OCI-LY1 (cell line): Measurements from ENCODE around the gene MED13L.

Experiments
- CTCF ChIP-seq: fragments of 200-600 bp; sonication (generic), shearing (Covaris generic); IDR thresholded peaks from 2 replicates; pipeline ENCODE4 v1.5.1; 2017; ENCODE audit warnings: mild to moderate bottlenecking, antibody characterized with exemption, low read length, moderate library complexity, mixed read lengths
- EZH2 ChIP-seq: fragments of 200-600 bp; sonication (generic), shearing (Covaris generic); IDR thresholded peaks from 2 replicates; pipeline ENCODE4 v1.8.0; 2017; ENCODE audit warnings: borderline replicate concordance, mixed run types, mild to moderate bottlenecking, antibody characterized with exemption, low read length, moderate library complexity, mixed read lengths

DNA sequence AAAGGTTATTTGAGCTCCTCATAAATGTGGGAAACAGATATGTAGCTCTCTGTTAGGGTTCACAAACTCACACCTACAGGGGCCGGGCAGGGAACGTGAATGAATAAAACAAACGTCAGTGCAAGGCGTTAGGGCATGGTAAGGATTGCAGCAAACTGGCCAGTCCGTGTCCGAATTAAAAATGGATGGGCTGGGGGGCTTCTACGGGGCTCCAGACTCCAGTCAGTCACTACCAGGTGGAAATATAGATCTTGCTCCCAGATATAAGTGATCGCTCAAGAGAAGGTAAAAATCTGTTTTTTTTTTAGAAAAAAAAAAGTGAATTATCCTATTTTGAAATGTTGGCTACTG is 333.1 kb downstream of the MED13L start:
- TF ChIP-seq CTCF = no peak
- TF ChIP-seq EZH2 = no peak
